Ishikawa (cell line): ENCODE results near the gene RPL26.

ENCODE experiments used
- MAX ChIP-seq: IDR thresholded peaks from 2 replicates; pipeline ENCODE4 v1.6.1; 2012
- TCF12 ChIP-seq: IDR thresholded peaks from 2 replicates; pipeline ENCODE4 v1.6.1; 2012; ENCODE audit warnings: low read depth

- TF ChIP-seq MAX (no peak), TCF12 (no peak)
Observed at GRCh38 chr17:8341456-8341855, 41.5 kb downstream of the RPL26 start.
